ENCODE measurements around the gene SLC11A2. TPM values are rescaled to one million over a fixed set of nuclear protein-coding genes. Genes with fewer than 3 reads are reported as not detected.

The SLC11A2 gene
- polyA plus RNA-seq, 1 donor (not counting 4 experiments of a cell fraction or from before 2014, with no cell fraction given): 38.9 TPM

DNA sequence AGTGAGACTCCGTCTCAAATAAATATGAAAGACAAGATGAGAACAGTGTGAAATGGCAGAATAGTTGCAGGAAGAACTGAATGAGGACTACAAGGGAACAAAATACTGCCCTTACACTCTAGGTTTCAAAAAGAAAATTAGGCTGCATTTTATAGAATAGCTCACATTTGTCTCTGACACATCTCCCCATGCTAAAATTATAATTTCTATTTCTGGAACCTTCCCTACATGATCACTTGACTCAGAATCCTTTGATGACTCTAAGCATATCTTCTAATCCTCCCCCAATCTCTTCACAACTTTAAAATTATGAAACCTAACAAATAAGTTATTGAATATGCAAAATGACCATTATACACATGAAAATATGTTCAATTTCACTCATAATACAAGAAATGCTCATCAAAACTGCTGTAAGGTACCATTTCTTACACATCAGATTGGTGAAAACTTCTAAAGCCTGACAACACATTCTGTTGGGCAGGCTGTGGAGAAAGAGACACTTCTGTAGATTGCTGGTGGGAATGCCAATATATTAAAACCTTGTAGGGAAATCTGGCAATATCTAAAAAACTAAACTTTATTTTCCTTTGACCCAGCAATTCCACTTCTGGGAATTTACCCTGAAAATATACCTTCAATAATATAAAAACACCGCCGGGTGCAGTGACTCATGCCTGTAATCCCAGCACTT is 78.1 kb downstream of the SLC11A2 start:
- Histone ChIP-seq H3K27ac (ENCODE audit: control insufficient read depth, insufficient read depth, low read length) (no peak overlapping the region), H2AFZ (ENCODE audit: control insufficient read depth, low read length) (no peak overlapping the region), H3K9me1 (ENCODE audit: control insufficient read depth, extremely low read depth, insufficient read depth, low read length) (no peaks in the 10 kb centered on the region), H3K27me3 (ENCODE audit: control insufficient read depth, extremely low read depth, insufficient read depth, low read length) (no peaks in the 10 kb centered on the region), H3K4me3 (ENCODE audit: control insufficient read depth in 2 of 3, extremely low read depth in 1 of 3, insufficient read depth in 2 of 3, low read depth in 1 of 3, low read length in 3 of 3) (no peak overlapping the region), H3K9me3 (ENCODE audit: control insufficient read depth, low read depth, low read length) (no peaks in the 10 kb centered on the region), H4K20me1 (ENCODE audit: control insufficient read depth, extremely low read depth, insufficient read depth, low read length) (no peaks in the 10 kb centered on the region), H3K9ac (ENCODE audit: control insufficient read depth, extremely low read depth, insufficient read depth, low read length) (no peak overlapping the region), H3K4me2 (ENCODE audit: control insufficient read depth, extremely low read depth, insufficient read depth, low read depth, low read length) (no peak overlapping the region), H3K36me3 (ENCODE audit: control insufficient read depth in 2 of 2, extremely low read depth in 1 of 2, insufficient read depth in 2 of 2, low read length in 2 of 2) (no peaks in the 10 kb centered on the region), H3K79me2 (ENCODE audit: control insufficient read depth, insufficient read depth, low read length) (no peaks in the 10 kb centered on the region), H3K4me1 (ENCODE audit: control insufficient read depth, extremely low read depth, insufficient read depth, low read length) (no peaks in the 10 kb centered on the region)
- FAIRE-seq: no peak
- dilution Hi-C loops (cut with MboI; ENCODE audit: extremely low pct_ligation_motif_present, low sequenced_read_pairs): no loop called here
- TF ChIP-seq, protein P1, sequence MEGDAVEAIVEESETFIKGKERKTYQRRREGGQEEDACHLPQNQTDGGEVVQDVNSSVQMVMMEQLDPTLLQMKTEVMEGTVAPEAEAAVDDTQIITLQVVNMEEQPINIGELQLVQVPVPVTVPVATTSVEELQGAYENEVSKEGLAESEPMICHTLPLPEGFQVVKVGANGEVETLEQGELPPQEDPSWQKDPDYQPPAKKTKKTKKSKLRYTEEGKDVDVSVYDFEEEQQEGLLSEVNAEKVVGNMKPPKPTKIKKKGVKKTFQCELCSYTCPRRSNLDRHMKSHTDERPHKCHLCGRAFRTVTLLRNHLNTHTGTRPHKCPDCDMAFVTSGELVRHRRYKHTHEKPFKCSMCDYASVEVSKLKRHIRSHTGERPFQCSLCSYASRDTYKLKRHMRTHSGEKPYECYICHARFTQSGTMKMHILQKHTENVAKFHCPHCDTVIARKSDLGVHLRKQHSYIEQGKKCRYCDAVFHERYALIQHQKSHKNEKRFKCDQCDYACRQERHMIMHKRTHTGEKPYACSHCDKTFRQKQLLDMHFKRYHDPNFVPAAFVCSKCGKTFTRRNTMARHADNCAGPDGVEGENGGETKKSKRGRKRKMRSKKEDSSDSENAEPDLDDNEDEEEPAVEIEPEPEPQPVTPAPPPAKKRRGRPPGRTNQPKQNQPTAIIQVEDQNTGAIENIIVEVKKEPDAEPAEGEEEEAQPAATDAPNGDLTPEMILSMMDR (optimal IDR thresholded peaks at IDR 0.05 in 1 of 3, IDR thresholded peaks at IDR 0.05 in 1 of 3, conservative IDR thresholded peaks at IDR 0.05 in 1 of 3; ENCODE audit: extremely low read depth in 1 of 3, insufficient read depth in 2 of 3, low read length in 3 of 3): no peak
- TF ChIP-seq EZH2 (IDR thresholded peaks at IDR 0.05; ENCODE audit: low read length): no peak
- DNase-seq (ENCODE audit: low read depth, low spot score): no peak

DNA sequence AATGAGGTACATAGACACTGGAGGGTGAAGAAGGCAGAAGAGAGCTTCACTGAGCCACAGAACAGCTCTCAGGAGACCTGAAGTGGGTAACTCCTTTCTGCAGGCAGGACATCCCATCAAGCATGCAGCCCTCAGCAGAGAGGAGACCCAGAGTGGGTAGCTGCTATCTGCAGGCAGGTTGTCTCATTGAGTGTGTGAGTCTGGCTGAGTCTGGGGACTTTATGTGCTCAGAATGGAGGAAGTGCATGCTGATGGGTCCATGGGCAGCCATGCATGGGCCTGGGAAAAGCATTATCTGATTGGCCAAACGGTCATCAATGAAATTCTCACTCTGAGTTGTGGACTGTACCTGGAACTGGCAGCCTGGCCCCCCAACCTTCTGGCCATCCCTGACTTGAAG is 88.5 kb downstream of the SLC11A2 start:
- dilution Hi-C loops (cut with MboI; ENCODE audit: extremely low pct_ligation_motif_present, low sequenced_read_pairs): no loop called here
- H3K36me3 ChIP-seq (ENCODE audit: control insufficient read depth in 2 of 2, extremely low read depth in 1 of 2, insufficient read depth in 2 of 2, low read length in 2 of 2): no peaks in the 10 kb centered on the region
- no peaks in the 10 kb centered on the region for H4K20me1 ChIP-seq (ENCODE audit: control insufficient read depth, extremely low read depth, insufficient read depth, low read length)
- peaks cover 2% of the 10 kb centered on the region for H3K9me3 ChIP-seq (ENCODE audit: control insufficient read depth, low read depth, low read length)
- H3K27me3 ChIP-seq (ENCODE audit: control insufficient read depth, extremely low read depth, insufficient read depth, low read length): no peaks in the 10 kb centered on the region
- no peak for TF ChIP-seq EZH2 (IDR thresholded peaks at IDR 0.05; ENCODE audit: low read length)
- TF ChIP-seq, protein P1 (optimal IDR thresholded peaks at IDR 0.05 in 1 of 3, IDR thresholded peaks at IDR 0.05 in 1 of 3, conservative IDR thresholded peaks at IDR 0.05 in 1 of 3; ENCODE audit: extremely low read depth in 1 of 3, insufficient read depth in 2 of 3, low read length in 3 of 3): no peak
- H3K9ac ChIP-seq (ENCODE audit: control insufficient read depth, extremely low read depth, insufficient read depth, low read length): no peak overlapping the region
- H3K9me1 ChIP-seq (ENCODE audit: control insufficient read depth, extremely low read depth, insufficient read depth, low read length): no peaks in the 10 kb centered on the region
- DNase-seq (ENCODE audit: low read depth, low spot score): no peak
- H3K4me2 ChIP-seq (ENCODE audit: control insufficient read depth, extremely low read depth, insufficient read depth, low read depth, low read length): no peak overlapping the region
- H3K27ac ChIP-seq (ENCODE audit: control insufficient read depth, insufficient read depth, low read length): no peak overlapping the region
- no peaks in the 10 kb centered on the region for H3K79me2 ChIP-seq (ENCODE audit: control insufficient read depth, insufficient read depth, low read length)
- no peak overlapping the region for H3K4me3 ChIP-seq (ENCODE audit: control insufficient read depth in 2 of 3, extremely low read depth in 1 of 3, insufficient read depth in 2 of 3, low read depth in 1 of 3, low read length in 3 of 3)
- no peak for FAIRE-seq
- no peak overlapping the region for H2AFZ ChIP-seq (ENCODE audit: control insufficient read depth, low read length)
- H3K4me1 ChIP-seq (ENCODE audit: control insufficient read depth, extremely low read depth, insufficient read depth, low read length): peaks cover 11% of the 10 kb centered on the region
